ENCODE measurements around the gene EFCAB6. TPM values are rescaled to one million over a fixed set of nuclear protein-coding genes. Genes with fewer than 3 reads are reported as not detected.

EFCAB6 gene
- total RNA-seq, 1 experiment from 2014 or later: 2.5 TPM

- ChIA-PET CTCF (no interaction called here), POLR2A (ENCODE audit: unreplicated experiment) (no interaction called here)
- Histone ChIP-seq H3F3A (ENCODE audit: insufficient read depth, low read depth) (no peaks in the 10 kb centered on the region), H3K4me2 (no peak overlapping the region), H3K4me1 (replicated peaks; ENCODE audit: insufficient read depth) (no peaks in the 10 kb centered on the region), H3K36me3 (ENCODE audit: low read depth) (no peaks in the 10 kb centered on the region), H2AFZ (no peak overlapping the region), H3K4me3 (no peak overlapping the region), H3K9me3 (ENCODE audit: insufficient read depth, low read depth) (no peaks in the 10 kb centered on the region), H3K27me3 (ENCODE audit: insufficient read depth, low read depth) (peaks cover 93% of the 10 kb centered on the region), H3K79me2 (ENCODE audit: low read depth) (no peaks in the 10 kb centered on the region), H3K27ac (no peak overlapping the region), H4K20me1 (ENCODE audit: insufficient read depth) (no peaks in the 10 kb centered on the region), H3K9me2 (ENCODE audit: insufficient read depth) (no peaks in the 10 kb centered on the region)
- DNase-seq: no peak
- TF ChIP-seq, protein P1, sequence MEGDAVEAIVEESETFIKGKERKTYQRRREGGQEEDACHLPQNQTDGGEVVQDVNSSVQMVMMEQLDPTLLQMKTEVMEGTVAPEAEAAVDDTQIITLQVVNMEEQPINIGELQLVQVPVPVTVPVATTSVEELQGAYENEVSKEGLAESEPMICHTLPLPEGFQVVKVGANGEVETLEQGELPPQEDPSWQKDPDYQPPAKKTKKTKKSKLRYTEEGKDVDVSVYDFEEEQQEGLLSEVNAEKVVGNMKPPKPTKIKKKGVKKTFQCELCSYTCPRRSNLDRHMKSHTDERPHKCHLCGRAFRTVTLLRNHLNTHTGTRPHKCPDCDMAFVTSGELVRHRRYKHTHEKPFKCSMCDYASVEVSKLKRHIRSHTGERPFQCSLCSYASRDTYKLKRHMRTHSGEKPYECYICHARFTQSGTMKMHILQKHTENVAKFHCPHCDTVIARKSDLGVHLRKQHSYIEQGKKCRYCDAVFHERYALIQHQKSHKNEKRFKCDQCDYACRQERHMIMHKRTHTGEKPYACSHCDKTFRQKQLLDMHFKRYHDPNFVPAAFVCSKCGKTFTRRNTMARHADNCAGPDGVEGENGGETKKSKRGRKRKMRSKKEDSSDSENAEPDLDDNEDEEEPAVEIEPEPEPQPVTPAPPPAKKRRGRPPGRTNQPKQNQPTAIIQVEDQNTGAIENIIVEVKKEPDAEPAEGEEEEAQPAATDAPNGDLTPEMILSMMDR (conservative IDR thresholded peaks at IDR 0.05): no peak
- no peak for TF ChIP-seq EZH2 (IDR thresholded peaks at IDR 0.05; ENCODE audit: low read depth)
- intact Hi-C loops (cut with micrococcal nuclease; ENCODE audit: unreplicated experiment): no loop called here
- no TSS peak for BruUV-seq (replicated peaks)
Measured at GRCh38 chr22:43526946-43527345, 285.2 kb downstream of the EFCAB6 start.

GRCh38 chr22:43526117-43526655 lies 285.9 kb downstream of the EFCAB6 start:
- ChIA-PET POLR2A (ENCODE audit: unreplicated experiment) (no interaction called here), CTCF (no interaction called here)
- H2AFZ ChIP-seq: no peak overlapping the region
- DNase-seq: no peak
- intact Hi-C loops (cut with micrococcal nuclease; ENCODE audit: unreplicated experiment): no loop called here
- H3K79me2 ChIP-seq (ENCODE audit: low read depth): no peaks in the 10 kb centered on the region
- H3K9me3 ChIP-seq (ENCODE audit: insufficient read depth, low read depth): no peaks in the 10 kb centered on the region
- H3K27ac ChIP-seq: no peak overlapping the region
- no peaks in the 10 kb centered on the region for H4K20me1 ChIP-seq (ENCODE audit: insufficient read depth)
- peaks cover 90% of the 10 kb centered on the region for H3K27me3 ChIP-seq (ENCODE audit: insufficient read depth, low read depth)
- no peak overlapping the region for H3K4me3 ChIP-seq
- no peaks in the 10 kb centered on the region for H3F3A ChIP-seq (ENCODE audit: insufficient read depth, low read depth)
- H3K4me2 ChIP-seq: no peak overlapping the region
- TF ChIP-seq, protein P1 (conservative IDR thresholded peaks at IDR 0.05): no peak
- BruUV-seq (replicated peaks): no TSS peak
- H3K36me3 ChIP-seq (ENCODE audit: low read depth): no peaks in the 10 kb centered on the region
- H3K9me2 ChIP-seq (ENCODE audit: insufficient read depth): no peaks in the 10 kb centered on the region
- H3K4me1 ChIP-seq (replicated peaks; ENCODE audit: insufficient read depth): no peaks in the 10 kb centered on the region

GRCh38 chr22:43521716-43522115 lies 290.4 kb downstream of the EFCAB6 start:
- TF ChIP-seq, protein P1 (conservative IDR thresholded peaks at IDR 0.05): no peak
- no peak for TF ChIP-seq EZH2 (IDR thresholded peaks at IDR 0.05; ENCODE audit: low read depth)
- CTCF ChIA-PET: no interaction called here
- peak in 1 of 2 experiments; percentile 43 for DNase-seq
- Histone ChIP-seq H3K79me2 (ENCODE audit: low read depth) (no peaks in the 10 kb centered on the region), H3K9me2 (ENCODE audit: insufficient read depth) (no peaks in the 10 kb centered on the region), H3K27ac (no peak overlapping the region), H4K20me1 (ENCODE audit: insufficient read depth) (no peaks in the 10 kb centered on the region), H3K4me2 (no peak overlapping the region), H3K9me3 (ENCODE audit: insufficient read depth, low read depth) (no peaks in the 10 kb centered on the region), H3K36me3 (ENCODE audit: low read depth) (no peaks in the 10 kb centered on the region), H2AFZ (no peak overlapping the region), H3K4me1 (replicated peaks; ENCODE audit: insufficient read depth) (no peaks in the 10 kb centered on the region), H3K27me3 (ENCODE audit: insufficient read depth, low read depth) (peaks cover 89% of the 10 kb centered on the region), H3F3A (ENCODE audit: insufficient read depth, low read depth) (no peaks in the 10 kb centered on the region), H3K4me3 (no peak overlapping the region)
- no TSS peak for BruUV-seq (replicated peaks)
- intact Hi-C loops (cut with micrococcal nuclease; ENCODE audit: unreplicated experiment): no loop called here
- POLR2A ChIA-PET (ENCODE audit: unreplicated experiment): no interaction called here

Data from PC-9 (cell line).